Parathyroid adenoma (tissue), 2 donors: ENCODE results near the gene ITPKB.

Experiments
- H2AFZ ChIP-seq: fragments of 300-600 bp; sonication (generic); one replicate; pipeline ENCODE4 v1.7.0; 2017; ENCODE audit warnings: antibody characterized with exemption, mild to moderate bottlenecking
- H3K27ac ChIP-seq: fragments of 300-600 bp; sonication (generic); one replicate; pipeline ENCODE4 v1.7.0; 2017
- H3K27me3 ChIP-seq: fragments of 300-600 bp; sonication (generic); one replicate; pipeline ENCODE4 v1.7.0; 2017; ENCODE audit warnings: low read length; ENCODE audit not compliant: control insufficient read depth, insufficient read depth
- H3K36me3 ChIP-seq: fragments of 300-600 bp; sonication (generic); one replicate; pipeline ENCODE4 v1.7.0; 2017; ENCODE audit warnings: low read length; ENCODE audit not compliant: control insufficient read depth, insufficient read depth
- H3K4me1 ChIP-seq: fragments of 300-600 bp; sonication (generic); one replicate; pipeline ENCODE4 v1.7.0; 2017; ENCODE audit warnings: control low read depth
- H3K4me2 ChIP-seq: fragments of 300-600 bp; sonication (generic); one replicate; pipeline ENCODE4 v1.7.0; 2017; ENCODE audit warnings: low read length
- H3K4me3 ChIP-seq: fragments of 300-600 bp; sonication (generic); one replicate; pipeline ENCODE4 v1.7.0; 2017; ENCODE audit warnings: low read depth, low read length
- H3K79me2 ChIP-seq: fragments of 300-600 bp; sonication (generic); one replicate; pipeline ENCODE4 v1.7.0; 2017; ENCODE audit warnings: control low read depth
- H3K9ac ChIP-seq: fragments of 300-600 bp; sonication (generic); one replicate; pipeline ENCODE4 v1.7.0; 2017; ENCODE audit warnings: mild to moderate bottlenecking
- H3K9me3 ChIP-seq: fragments of 300-600 bp; sonication (generic); one replicate; pipeline ENCODE4 v1.7.0; 2017; ENCODE audit warnings: low read length; ENCODE audit not compliant: control insufficient read depth
- CTCF ChIP-seq: fragments of 300-600 bp; sonication (generic); IDR thresholded peaks from one replicate; pipeline ENCODE4 v1.7.0; 2017; ENCODE audit warnings: antibody characterized with exemption, mild to moderate bottlenecking
- donor health status: primary hyperparathyroidism.

The ITPKB gene

DNA sequence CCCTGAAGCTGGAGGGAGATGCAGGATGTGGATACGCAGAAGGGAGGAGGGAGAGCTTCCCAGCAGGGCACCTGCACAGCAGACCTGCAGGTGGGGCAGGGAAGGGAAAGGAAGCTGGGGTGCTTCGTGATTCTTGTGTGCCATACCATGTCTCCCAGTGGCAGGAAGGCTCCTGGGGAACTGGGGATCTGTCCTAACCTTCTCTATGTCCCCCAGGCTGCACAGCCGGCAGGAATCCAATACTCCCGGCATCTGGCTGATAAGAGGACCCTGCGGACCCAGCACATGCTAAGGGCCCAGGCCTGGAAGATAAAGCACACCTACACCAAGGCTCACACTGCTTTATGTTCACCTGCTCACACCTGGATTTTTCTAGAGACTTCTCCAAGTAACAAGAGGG lies 79.4 kb downstream of the ITPKB start:
- Histone ChIP-seq H3K9me3 (no peaks in the 10 kb centered on the region), H2AFZ (no peak overlapping the region), H3K4me3 (no peak overlapping the region), H3K9ac (no peak overlapping the region), H3K4me1 (peaks cover 10% of the 10 kb centered on the region), H3K79me2 (peaks cover 2% of the 10 kb centered on the region), H3K36me3 (no peaks in the 10 kb centered on the region), H3K27ac (no peak overlapping the region), H3K27me3 (no peaks in the 10 kb centered on the region), H3K4me2 (no peak overlapping the region)
- no peak for TF ChIP-seq CTCF

GRCh38 chr1:226659136-226659535 lies 79.9 kb downstream of the ITPKB start:
- H3K36me3 ChIP-seq: no peaks in the 10 kb centered on the region
- peaks cover 2% of the 10 kb centered on the region for H3K79me2 ChIP-seq
- TF ChIP-seq CTCF: no peak
- H3K4me1 ChIP-seq: peaks cover 10% of the 10 kb centered on the region
- no peaks in the 10 kb centered on the region for H3K9me3 ChIP-seq
- H3K27ac ChIP-seq: no peak overlapping the region
- H3K9ac ChIP-seq: no peak overlapping the region
- no peak overlapping the region for H2AFZ ChIP-seq
- H3K4me3 ChIP-seq: no peak overlapping the region
- no peaks in the 10 kb centered on the region for H3K27me3 ChIP-seq
- H3K4me2 ChIP-seq: no peak overlapping the region

GRCh38 chr1:226658546-226659125 lies 80.4 kb downstream of the ITPKB start:
- Histone ChIP-seq H2AFZ (no peak overlapping the region), H3K36me3 (no peaks in the 10 kb centered on the region), H3K4me1 (peaks cover 10% of the 10 kb centered on the region), H3K79me2 (peaks cover 2% of the 10 kb centered on the region), H3K4me2 (no peak overlapping the region), H3K4me3 (no peak overlapping the region), H3K9me3 (no peaks in the 10 kb centered on the region), H3K27ac (no peak overlapping the region), H3K27me3 (no peaks in the 10 kb centered on the region), H3K9ac (no peak overlapping the region)
- no peak for TF ChIP-seq CTCF

DNA sequence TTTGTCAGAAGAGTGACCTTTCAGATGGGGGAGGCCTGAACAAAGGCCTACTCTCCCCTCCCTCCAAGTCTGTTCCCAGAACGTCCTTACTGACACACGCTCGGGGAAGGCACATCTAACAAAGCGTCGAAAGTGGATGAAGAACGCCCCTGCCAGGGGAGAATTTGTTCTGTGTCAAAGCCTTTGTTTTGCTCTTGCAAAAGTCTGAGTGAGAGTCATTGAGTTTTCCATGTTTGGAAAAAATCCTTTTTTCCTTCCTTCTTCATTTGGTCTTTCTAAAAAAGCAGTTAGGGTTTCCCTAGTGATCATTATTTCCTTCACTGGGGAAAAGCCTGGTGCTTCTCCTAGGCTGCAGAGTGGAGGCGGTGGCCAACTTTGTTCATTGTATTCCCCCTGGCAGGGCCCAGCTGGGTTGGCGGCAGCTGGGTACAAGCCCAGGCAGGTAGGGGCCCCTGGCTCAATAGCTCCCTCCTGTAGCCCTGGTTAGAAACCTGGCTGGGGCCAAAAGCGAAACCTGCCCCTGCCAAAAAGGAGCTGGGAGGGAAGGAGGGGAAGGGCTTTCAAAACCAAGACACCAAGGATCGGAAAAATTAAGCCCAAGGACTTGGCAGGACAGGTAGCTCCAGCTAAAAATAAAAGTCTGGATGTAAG lies 81.1 kb downstream of the ITPKB start:
- no peak overlapping the region for H3K4me3 ChIP-seq
- no peak for TF ChIP-seq CTCF
- no peaks in the 10 kb centered on the region for H3K9me3 ChIP-seq
- H3K9ac ChIP-seq: no peak overlapping the region
- H3K27ac ChIP-seq: no peak overlapping the region
- no peaks in the 10 kb centered on the region for H3K36me3 ChIP-seq
- peaks cover 2% of the 10 kb centered on the region for H3K79me2 ChIP-seq
- H3K4me2 ChIP-seq: no peak overlapping the region
- no peaks in the 10 kb centered on the region for H3K27me3 ChIP-seq
- H3K4me1 ChIP-seq: peaks cover 10% of the 10 kb centered on the region
- no peak overlapping the region for H2AFZ ChIP-seq
